Peyer's patch (tissue), 4 donors: Measurements from ENCODE around the gene ELFN2.

Source experiments
- CTCF ChIP-seq, 6 experiments: fragments of 450-650 bp in 4 of 6; fragments of 200-600 bp in 2 of 6; sonication (generic) in 1 of 6; IDR thresholded peaks; one replicate each; pipeline ENCODE4 v1.5.1; 2017 to 2019; ENCODE audit warnings: antibody characterized with exemption in 6 of 6, mild to moderate bottlenecking in 3 of 6, moderate library complexity in 1 of 6
- POLR2A ChIP-seq, 2 donors: fragments of 450-650 bp; IDR thresholded peaks; one replicate each; pipeline ENCODE4 v1.5.1; 2017; ENCODE audit warnings: antibody characterized with exemption in 2 of 2, mild to moderate bottlenecking in 2 of 2, moderate library complexity in 2 of 2

DNA sequence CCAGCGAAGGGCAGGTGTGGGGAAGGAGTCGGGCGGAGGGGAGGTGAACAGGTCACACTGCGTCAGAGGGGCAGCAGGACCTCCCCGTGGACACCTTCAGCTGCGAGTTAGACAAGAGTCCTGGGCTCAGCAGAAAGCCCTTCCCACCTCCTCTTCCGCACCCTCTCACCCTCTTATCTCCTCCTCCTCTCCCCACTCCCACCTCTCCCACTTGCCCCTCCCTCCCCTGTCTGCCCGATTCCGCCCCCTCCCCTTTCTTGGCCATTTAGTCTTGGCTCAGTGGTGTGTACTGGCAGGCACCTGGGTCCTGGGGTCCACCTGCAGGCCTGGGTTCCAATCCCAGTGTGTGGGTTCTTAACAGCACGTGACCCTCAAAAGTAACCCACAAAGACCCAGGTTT lies 107.8 kb downstream of the ELFN2 start:
- TF ChIP-seq CTCF (IDR thresholded peaks at IDR 0.05) (no peak), POLR2A (IDR thresholded peaks at IDR 0.05) (no peak)
